Measurements from ENCODE around the gene GPRC5A. TPM values are rescaled to one million over a fixed set of nuclear protein-coding genes. Genes with fewer than 3 reads are reported as not detected.
A peak's percentile ranks its signal among the peaks of the same experiment; 100 is the strongest.

The GPRC5A gene
- total and polyA plus RNA-seq, 2 of the 13 experiments (the other 11 are each of a cell fraction or from before 2014, with no cell fraction given): 0.27 to 3.0 TPM

GRCh38 chr12:12883369-12884001, 7.9 kb upstream of the GPRC5A start (continued):
- TF ChIP-seq ARID4A (CRISPR knock-in tag; IDR thresholded peaks at IDR 0.05; ENCODE audit: borderline replicate concordance) (no peak), HNRNPK (IDR thresholded peaks at IDR 0.05; ENCODE audit: low read depth, low read length, poor library complexity, severe bottlenecking) (no peak), E2F1 (CRISPR knock-in tag; IDR thresholded peaks at IDR 0.05) (no peak), ZNF674 (CRISPR knock-in tag; IDR thresholded peaks at IDR 0.05; ENCODE audit: low read depth) (no peak), SRSF4 (IDR thresholded peaks at IDR 0.05; ENCODE audit: low read depth, low read length, poor library complexity, severe bottlenecking) (no peak), REPIN1 (CRISPR knock-in tag; IDR thresholded peaks at IDR 0.05; ENCODE audit: borderline replicate concordance, low read depth) (no peak), MATR3 (CRISPR knock-in tag; IDR thresholded peaks at IDR 0.05) (no peak), ZNF180 (CRISPR knock-in tag; IDR thresholded peaks at IDR 0.05; ENCODE audit: borderline replicate concordance, low read depth) (no peak), ZNF331 (CRISPR knock-in tag; IDR thresholded peaks at IDR 0.05) (no peak), FOXA3 (CRISPR knock-in tag; IDR thresholded peaks at IDR 0.05) (peak; percentile 47; the same call in 1 of the 2 replicates), ZNF547 (CRISPR knock-in tag; IDR thresholded peaks at IDR 0.05) (no peak), MYC (CRISPR knock-in tag; IDR thresholded peaks at IDR 0.05; ENCODE audit: borderline replicate concordance) (no peak), HNF4G (IDR thresholded peaks at IDR 0.05; ENCODE audit: borderline replicate concordance, low read depth, low read length) (no peak), HNF4G (CRISPR knock-in tag; IDR thresholded peaks at IDR 0.05; ENCODE audit: borderline replicate concordance, low read depth) (no peak), PHB2 (IDR thresholded peaks at IDR 0.05; ENCODE audit: partially characterized antibody) (no peak), EZH2 (conservative IDR thresholded peaks at IDR 0.05; ENCODE audit: low read depth, low read length) (no peak), SMAD3 (CRISPR knock-in tag; IDR thresholded peaks at IDR 0.05) (no peak), SAP130 (CRISPR knock-in tag; IDR thresholded peaks at IDR 0.05; ENCODE audit: low read depth) (peak; percentile 24; the same call in 1 of the 2 replicates)
- TF ChIP-seq, protein P1, sequence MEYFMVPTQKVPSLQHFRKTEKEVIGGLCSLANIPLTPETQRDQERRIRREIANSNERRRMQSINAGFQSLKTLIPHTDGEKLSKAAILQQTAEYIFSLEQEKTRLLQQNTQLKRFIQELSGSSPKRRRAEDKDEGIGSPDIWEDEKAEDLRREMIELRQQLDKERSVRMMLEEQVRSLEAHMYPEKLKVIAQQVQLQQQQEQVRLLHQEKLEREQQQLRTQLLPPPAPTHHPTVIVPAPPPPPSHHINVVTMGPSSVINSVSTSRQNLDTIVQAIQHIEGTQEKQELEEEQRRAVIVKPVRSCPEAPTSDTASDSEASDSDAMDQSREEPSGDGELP (IDR thresholded peaks at IDR 0.05; ENCODE audit: borderline replicate concordance, low read depth): no peak
- TF ChIP-seq, protein P2, sequence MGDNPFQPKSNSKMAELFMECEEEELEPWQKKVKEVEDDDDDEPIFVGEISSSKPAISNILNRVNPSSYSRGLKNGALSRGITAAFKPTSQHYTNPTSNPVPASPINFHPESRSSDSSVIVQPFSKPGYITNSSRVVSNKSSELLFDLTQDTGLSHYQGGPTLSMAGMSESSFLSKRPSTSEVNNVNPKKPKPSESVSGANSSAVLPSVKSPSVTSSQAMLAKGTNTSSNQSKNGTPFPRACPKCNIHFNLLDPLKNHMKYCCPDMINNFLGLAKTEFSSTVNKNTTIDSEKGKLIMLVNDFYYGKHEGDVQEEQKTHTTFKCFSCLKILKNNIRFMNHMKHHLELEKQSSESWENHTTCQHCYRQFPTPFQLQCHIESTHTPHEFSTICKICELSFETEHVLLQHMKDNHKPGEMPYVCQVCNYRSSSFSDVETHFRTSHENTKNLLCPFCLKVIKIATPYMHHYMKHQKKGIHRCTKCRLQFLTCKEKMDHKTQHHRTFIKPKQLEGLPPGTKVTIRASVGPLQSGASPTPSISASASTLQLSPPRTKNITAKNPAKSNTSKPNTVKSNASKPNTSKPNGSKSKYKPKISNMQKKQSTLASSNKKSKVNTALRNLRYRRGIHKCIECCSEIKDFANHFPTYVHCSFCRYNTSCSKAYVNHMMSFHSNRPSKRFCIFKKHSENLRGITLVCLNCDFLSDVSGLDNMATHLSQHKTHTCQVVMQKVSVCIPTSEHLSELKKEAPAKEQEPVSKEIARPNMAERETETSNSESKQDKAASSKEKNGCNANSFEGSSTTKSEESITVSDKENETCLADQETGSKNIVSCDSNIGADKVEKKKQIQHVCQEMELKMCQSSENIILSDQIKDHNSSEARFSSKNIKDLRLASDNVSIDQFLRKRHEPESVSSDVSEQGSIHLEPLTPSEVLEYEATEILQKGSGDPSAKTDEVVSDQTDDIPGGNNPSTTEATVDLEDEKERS (CRISPR knock-in tag; IDR thresholded peaks at IDR 0.05): no peak
